GM19452 (cell line): ENCODE measurements around the gene DR1.
"Not testable (repeated sequence)": the region's sequence is repeated elsewhere in the genome, so short reads cannot be mapped to it uniquely, and the experiment has no call there.

Experiments used
- ATAC-seq: cut with Tn5 transposase; IDR thresholded peaks from one replicate; pipeline ENCODE4 v1.9.1; 2021; ENCODE audit not compliant: unreplicated experiment

DR1 gene

DNA sequence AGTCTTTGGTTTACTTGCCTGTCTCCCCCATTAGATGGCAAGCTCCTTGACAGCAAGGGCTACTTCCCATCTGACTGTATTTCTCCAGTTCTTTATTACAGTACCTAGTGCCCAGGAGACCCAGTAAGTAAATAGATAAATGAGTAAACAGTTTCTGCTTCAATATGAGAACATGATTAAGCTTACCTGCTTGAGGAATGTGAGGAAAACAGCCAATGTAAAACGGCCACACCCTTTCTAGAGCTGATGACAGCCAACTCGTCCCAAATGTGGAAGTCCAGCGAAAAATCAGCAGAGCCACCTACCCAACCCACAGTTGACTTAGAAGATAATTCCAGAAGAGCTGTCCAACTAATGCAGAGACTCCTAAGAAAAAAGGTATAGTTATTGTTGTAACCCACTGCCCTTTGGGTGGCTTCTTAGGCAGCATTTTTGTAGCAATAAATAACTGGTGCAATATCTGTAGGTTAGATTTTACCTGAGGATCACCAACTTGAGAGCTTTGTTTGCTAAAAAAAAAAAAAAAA, 6.5 kb upstream of the DR1 start:
- no peak for ATAC-seq

DNA sequence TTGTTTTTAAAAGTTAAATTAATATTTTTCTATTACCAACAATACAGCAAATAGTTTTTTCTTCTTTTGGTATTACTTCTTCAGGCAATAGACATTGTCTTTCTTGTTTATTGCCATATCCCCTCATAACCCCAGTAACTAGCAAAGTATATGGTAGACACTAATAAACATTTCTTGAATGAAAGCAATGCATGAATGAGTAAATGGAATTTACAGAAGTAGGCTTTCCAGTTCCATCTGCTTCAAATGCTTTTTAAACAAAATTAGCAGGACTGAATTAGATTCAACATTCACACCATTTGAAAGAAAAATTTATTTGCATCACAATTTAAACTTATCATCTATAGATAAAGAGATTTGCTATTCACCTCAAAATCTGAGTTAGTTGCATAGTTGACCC, 5.6 kb upstream of the DR1 start:
- no peak for ATAC-seq

DNA sequence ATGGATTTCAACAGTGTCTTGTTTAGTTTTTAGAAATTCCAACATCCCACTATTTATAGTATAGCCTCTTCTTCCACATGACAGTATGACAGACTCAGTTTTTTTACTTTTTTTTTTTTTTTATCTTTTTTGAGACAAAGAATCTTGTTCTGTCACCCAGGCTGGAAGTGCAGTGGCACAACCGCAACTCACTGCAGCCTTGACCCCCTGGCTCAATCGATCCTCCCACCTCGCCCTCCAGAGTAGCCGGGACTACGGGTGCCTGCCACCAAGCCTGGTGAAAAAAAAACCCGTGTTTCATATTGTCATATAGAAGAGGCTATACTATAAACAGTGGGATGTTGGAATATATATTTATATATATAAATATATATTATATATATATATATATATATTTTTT, 1.2 kb upstream of the DR1 start:
- ATAC-seq, result no peak

DNA sequence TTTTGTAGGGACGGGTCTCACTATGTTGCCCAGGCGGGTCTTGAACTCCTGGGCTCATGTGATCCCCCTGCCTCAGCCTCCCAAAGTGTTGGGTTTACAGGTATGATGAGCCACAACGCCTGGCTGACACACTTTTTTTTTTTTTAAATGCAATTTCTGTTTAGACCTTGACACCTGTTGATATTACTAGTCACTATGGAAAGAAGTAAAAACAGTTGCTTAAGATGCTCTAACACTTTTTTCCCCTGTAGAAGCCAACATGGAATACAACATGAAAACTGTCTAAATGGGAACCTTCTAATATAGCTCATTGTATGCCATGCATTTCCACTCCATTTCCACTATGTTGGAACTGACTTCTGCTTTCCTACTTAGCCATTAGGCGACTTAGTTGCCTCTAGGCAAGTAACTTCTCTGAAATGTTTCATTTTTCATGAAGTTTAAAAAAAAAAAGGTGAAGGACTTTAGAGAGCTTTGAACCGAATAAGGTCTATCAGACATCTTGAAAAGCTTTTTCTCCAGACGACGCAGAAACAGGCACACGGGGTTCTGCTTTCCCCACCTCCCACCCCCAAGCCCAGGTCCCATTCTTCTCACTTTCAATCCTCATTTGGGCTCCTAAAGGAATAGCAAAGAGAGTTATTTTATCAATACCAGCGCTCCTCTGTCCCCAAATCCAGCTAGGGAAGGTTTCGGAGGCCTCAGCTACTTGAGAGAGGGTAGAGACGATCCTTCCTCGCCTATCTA, 648 bp upstream of the DR1 start:
- ATAC-seq, result no peak

DNA sequence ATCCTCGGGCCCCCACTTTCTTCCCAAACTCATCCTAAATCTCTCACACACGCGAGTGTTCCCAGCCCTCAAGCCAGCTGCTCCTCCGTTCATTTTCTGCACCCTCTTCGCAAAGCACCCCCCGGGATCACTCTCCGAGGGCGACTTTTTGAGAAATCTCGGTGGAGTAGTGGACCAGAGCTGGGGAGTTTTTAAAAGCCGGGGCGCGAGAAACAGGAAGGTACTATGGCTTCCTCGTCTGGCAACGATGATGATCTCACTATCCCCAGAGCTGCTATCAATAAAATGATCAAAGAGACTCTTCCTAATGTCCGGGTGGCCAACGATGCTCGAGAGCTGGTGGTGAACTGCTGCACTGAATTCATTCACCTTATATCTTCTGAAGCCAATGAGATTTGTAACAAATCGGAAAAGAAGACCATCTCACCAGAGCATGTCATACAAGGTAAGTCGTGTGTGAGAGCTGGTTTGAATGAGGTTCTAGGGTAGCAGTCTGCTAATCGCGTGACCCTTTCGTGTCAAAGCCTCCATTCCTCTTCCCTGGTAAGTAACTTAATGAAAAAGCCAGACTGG, 800 bp downstream of the DR1 start:
- ATAC-seq, result peak; percentile 34

DNA sequence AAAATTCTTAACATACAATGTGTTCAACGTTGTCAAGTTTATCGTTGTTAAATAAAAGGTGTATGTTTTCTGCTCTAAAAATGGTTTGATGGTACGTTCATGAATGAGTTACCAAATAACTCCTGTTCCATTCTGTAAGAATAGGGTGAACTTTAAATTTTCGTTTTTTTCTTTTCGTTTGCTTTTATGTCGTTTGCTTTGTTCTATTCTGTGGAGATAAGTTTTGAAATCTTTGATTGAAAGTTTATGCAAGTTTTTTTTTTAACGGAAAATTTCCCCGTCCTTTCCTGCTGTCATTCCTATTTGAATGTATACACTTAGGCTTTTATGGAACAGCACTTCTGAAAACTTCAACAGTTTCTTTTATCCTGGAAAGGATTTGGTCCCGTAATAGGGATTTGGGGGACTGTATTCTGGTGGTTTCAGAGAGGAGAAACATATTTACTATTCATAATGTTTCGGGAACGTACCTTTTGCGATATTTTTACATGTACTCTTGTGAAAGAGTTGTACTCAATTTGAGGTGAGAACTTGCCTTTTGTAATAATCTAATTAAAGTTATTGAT, 1.7 kb downstream of the DR1 start:
- ATAC-seq, result no peak

DNA sequence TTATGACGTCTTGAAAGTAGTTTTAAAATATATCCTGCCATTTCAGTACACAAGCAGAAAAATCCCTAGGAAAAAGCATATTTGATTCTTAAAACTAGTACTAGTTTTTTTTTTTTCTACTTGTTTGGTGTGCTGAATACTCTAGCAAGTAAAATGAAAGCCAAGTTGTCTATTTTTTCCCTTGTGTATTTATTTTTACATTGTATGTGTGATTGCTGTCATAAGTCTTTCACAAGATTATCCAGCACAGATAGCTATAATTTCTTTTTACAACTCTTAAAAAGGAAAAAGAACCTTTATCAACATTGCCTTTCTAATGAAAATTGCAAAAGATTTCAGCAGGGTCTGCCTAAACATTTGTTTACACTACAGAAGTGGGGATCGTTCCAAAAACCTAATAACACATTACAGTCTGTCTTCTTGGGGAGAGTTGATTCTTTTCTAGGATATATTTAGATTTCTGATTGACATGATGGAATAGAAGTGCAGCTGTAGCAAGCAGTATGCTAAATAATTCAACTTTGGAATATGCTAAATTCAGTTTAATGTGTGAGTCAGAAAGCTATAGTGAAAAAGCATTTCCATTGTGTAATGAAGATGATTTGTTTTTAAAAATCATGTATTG, 2.5 kb downstream of the DR1 start:
- ATAC-seq, result no peak

DNA sequence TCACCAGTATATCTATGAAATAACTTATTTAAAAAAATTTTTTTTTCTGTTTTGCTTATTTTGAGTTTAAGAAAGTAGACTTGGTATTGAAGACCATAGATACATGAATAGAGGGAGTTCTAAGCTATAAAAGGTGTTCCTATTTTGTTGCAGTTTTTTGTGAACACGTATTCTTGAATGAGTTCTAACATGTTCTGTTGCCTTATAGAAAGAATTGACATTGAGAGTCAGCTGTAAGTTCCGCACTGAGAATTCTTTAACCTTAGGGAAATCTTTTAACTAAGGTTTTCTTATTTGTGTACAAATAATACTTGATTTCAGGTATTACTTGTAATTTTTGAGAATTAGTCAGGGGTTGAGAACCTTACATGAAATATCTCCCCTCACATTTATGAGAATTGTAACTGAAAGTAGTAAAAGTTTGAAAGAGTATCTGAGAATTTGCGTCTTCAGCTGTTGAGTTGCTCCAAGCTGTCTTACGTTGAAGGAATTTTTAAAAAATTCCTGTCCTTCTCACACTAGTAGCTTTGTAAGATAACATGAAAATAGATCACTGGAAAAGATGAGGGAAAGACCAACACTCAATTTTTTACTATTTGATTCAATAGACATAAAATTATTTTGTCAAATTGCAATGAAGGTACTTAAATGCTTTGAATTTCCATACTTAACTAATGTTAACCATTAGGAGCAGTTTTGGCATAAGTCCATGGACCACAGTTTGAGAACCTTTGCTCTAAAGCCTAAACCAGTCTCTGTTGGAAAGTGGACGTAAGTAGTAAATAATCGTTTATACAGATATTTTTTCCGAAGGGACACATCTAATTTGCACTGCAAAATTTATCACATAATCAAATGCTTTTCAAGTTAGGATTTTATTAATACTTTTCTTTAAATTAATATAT, 3.8 kb downstream of the DR1 start:
- no peak for ATAC-seq

DNA sequence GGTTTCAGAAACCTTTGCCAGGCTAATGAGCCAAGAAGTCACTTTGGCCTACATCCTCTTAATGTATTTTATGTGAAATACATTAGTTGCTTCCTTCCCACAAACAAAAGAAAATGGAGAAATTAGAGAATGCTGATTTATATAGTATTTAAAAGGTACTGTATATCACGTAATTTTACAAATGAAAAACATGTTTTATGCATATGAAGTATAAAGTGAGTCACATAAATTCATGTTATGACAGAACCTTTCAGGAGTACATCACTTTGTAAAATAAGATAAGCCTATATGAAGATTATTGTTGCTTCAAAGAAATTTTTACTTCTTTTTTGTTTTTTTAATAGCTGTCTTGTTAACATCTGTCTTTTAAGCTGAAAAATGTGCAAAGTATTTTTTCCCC, 4.6 kb downstream of the DR1 start:
- ATAC-seq, result no peak

DNA sequence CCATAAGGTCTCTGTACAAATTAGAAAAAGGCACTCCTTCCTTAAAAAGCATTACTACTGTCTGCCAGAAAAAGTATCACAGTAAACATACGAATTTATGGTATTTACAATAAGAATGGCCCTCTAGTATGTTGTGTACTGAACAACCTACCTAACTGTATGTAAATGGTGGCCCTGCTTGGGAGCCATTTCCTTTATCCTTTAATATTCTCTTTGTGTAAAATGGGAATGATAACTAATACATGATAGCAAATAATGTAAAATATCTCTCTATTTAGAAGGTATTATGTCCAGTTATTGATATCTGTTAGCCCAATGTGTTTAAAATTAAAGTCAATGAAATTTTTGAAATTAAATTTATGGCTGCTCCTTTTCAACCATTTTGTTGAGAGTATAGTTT, 5.2 kb downstream of the DR1 start:
- ATAC-seq, result no peak

DNA sequence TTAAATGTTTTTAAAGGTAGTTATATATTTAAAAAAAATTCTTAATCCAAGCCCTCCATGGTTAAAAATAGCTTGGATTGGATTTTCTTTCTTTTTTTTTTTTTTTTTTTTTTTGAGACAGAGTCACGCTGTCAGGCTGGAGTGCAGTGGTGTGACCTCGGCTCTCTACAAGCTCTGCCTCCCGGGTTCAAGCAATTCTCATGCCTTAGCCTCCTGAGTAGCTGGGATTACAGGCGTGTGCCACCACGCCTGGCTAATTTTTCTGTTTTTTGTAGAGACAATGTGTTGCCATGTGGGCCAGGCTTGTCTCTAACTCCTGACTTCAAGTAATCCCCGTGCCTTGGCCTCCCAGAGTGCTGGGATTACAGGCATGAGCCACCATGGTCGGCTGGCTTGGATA, 5.6 kb downstream of the DR1 start:
- not testable (repeated sequence) for ATAC-seq

DNA sequence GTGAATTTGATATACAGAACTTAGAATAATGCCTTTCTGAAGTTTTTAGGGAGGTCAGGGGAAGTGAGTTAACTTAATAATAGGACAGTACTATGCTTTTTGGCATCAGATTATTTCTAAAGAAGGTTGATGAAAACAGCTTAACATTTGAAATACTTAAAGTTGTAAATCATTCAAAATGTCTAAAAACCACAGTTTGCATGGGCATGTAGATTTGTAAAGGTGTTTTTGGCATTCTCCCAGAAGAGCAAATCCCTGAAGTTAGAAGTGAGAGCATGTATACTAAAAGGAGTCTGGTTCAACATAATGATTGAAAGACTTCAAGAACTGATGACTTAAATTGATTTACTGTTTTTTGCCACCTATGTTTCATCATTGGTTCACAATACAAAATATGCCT, 6.7 kb downstream of the DR1 start:
- no peak for ATAC-seq

DNA sequence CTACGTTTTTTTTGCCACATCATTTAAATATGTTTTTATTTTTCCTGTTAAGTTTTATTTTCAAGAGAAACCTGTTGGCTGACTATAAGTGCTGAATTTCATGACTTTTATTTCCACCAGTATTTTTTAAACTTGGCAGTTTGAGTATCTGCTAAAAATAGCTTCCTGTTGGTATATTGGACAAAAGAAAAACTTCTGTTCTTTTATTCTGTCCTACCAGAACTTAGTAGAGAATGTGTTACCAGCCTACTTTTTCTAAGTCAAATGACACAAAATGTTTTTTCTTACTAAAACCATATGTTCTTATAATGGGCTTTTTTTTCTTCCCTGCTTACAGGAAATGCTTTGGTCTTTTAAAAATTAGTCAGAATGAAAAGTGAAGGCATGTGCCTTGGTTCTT, 7.6 kb downstream of the DR1 start:
- ATAC-seq, result no peak

DNA sequence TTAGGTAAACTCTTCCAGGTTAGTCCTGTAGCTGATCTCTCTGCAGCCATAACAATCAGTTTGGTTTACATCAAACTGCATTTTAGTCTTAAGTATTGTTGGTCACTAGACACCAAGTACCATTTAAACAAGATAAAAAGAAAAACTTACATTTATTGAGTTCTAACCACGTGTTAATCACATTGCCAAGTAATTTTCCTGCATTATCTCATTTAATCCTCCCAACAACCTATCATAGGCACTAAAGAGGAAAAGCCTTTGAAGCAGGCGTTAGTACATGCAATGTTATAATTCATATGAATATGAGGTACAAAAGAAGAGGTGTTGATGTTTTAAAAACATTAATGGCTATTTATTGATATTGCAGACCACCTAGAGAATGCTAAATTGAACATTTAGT, 9.0 kb downstream of the DR1 start:
- no peak for ATAC-seq

DNA sequence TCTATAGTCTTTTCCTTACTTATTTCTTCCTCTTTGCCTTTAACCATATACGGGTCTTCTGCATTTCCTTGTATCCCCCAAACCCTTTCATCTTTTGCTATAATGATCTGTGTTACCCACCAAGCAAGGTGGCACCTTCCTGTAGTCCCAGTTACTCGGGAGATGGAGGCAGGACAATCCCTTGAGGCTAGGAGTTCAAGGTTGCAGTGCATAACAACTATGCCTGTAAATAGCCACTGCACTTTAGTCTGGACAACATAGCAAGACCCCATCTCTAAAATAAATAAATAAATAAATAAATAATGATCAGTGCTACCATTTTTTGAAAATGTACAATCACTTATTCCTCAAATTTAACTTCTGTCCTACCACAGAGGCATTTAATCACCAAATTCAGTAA, 11.5 kb downstream of the DR1 start:
- no peak for ATAC-seq

DNA sequence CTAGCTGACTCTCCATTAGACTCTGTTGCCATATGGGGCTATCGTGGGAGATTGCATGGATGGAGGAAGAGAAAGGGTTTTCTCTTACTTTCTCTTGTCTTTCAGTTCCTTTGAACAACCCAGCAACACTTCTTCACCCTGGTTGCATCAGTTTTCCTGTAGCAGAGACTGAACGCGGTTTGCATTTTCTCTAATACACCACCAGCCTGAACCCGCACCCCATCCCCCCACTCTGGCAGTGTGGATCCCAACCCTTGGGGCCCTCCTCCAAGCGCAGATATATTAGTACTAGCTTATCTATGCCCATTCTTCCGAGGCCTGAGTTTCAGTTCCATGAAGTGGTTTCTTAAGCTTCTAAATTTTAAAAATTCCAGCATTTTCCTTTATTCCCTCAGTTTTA, 12.6 kb downstream of the DR1 start:
- ATAC-seq, result no peak

DNA sequence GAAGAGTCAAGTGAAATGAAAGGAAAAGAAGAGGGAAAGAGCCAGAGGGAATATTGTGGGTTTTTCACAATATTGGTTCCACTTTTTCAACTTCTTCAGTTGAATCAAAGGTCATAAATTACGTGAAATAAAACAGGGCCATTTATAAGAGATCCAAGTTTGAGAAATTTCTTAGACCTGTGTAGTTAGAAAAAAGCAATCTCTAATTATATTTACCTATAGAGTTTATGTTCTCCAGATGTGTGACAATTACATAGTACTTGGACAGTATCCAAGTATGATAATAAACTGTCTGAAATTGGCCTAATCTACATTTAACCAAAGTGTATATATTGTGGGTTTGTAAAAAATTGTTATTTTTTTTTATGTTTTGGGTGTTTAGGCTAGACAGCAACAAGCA, 14.4 kb downstream of the DR1 start:
- no peak for ATAC-seq

DNA sequence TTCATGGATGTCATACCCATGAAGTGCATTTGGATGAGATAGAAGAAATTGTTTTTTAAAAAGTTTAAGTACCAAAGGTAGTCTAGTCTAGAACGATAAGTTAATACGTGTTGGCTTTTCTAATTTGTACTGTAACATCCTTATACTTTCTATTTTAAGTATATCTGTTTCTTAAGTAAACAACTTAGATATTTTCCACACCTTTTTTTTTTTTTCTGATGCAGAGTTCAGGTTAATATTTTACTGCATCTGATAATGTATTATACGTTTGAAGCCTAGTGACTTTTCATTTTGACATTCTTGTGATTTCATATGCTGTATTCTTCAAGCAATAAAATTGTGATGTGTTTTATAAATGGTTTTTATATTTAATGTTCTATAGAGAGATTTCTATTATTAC, 16.5 kb downstream of the DR1 start:
- no peak for ATAC-seq

DNA sequence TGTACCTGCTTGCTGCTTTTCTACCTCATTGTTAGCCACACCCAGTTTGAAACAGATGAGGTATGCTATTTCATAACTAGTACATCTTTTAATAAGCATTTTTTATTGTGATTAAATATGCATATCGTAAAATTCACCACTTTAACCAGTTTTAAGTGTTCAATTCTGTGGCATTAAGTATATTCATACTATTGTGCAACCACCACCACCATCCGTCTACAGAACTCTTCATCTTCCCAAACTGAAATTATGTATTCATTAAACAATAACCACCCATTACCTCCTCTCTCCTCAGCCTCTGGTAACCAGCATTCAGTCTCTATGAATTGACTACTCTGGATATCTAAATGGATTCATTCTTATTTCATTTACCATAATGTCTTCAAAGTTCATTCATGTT, 20.1 kb downstream of the DR1 start:
- no peak for ATAC-seq

DNA sequence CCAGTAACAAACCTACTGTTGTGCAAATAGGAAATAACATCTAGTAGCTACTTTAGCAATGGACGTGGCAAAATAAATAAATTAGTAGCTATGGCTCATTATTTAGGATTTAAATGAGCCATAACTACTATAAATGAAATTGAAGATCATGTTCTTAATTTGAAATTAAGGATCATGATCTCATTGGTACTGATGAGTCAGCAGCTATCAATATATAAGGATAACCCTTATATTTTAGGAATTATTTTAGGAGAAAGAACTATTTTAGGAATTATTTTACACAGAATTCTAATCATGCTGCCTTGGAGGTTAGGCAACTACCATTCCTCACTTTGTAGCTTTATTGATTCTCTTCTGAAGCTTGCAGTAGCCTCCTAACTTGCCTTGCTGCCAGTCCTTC, 24.0 kb downstream of the DR1 start:
- no peak for ATAC-seq
